Measurements from ENCODE around the gene ZC3H11A.

DNA sequence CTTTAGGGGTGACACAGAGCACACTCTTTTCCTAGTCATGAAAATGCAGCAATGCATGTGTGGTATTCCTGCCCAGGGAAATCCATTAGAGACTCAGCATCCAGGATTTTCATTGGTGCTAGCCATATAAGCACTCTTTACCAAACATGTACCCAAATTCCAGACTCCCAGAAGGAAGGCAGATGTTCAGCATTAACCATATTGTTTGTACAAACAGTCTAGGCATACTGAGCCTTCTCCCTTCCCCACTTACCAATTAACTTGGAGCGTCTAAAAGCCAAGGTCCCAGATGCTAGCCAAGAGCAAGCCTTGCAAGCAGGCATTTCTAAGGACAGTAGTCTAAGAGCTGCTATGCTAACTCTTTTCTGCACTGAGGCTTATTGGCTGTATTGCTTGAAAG lies 27.9 kb downstream of the ZC3H11A start:
- TF ChIP-seq CTCF (IDR thresholded peaks at IDR 0.05) (no peak), POLR2A (IDR thresholded peaks at IDR 0.05) (no peak), POLR2AphosphoS5 (IDR thresholded peaks at IDR 0.05) (no peak)

Measured in transverse colon (tissue), 4 donors.